GM21576 (cell line): ENCODE data around the gene KRTAP20-3.

Source experiments
- ATAC-seq: cut with Tn5 transposase; IDR thresholded peaks from one replicate; pipeline ENCODE4 v1.9.1; 2021; ENCODE audit warnings: mild to moderate bottlenecking, moderate library complexity; ENCODE audit not compliant: unreplicated experiment

The KRTAP20-3 gene

DNA sequence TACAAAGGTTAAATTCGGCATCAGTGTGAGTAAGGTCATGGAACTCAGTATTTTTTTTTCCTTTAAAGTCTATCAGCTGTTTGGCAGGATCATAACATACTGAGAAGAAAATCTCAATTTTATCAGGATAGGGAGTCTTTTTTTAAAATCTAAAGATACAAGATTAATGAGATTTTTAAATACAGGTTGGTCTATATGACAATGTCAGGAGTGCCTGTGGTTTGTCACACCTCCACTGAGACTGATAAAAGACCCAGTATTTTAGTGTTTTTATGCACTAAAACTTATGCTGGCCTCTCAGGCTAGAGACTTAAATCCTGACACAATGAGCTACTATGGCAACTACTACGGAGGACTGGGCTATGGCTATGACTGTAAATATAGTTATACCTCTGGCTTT lies at the start of gene KRTAP20-3:
Gene KRTAP20-3, plus strand, starts transcription at position 301 of the 400 bp plus-strand sequence.
- no peak for ATAC-seq

DNA sequence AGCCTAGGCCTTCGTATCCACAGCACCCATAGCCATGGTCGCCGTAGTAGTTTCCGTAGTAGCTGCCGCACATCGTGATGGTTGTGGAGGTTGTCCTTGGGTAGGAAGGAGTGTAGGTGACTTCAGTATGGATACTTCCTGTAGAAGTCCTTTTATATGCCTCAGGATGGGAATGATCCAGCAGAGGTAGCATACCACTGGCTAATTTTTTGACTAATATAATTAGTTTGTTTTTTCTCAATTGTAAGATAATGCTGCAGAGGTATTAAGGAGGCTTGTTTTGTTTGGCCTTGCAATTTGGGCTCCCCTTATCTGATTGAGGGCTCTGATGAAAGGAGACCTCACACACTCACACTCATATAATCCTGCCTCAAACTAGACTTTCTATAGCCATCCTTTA lies 43.9 kb upstream of the KRTAP20-3 start, which contains the start of gene KRTAP6-2:
Gene KRTAP6-2, minus strand, starts transcription at position 101 of the 400 bp plus-strand sequence. Its CDS starts 28 bp downstream, at position 73.
- ATAC-seq = no peak

GRCh38 chr21:30600787-30601186 lies 41.9 kb upstream of the KRTAP20-3 start, which contains the start of gene KRTAP22-1:
KRTAP22-1 (plus strand) TSS chr21:30601087.
- ATAC-seq = no peak

- no peak for ATAC-seq
Observed at GRCh38 chr21:30605968-30606367, 36.7 kb upstream of the KRTAP20-3 start.

DNA sequence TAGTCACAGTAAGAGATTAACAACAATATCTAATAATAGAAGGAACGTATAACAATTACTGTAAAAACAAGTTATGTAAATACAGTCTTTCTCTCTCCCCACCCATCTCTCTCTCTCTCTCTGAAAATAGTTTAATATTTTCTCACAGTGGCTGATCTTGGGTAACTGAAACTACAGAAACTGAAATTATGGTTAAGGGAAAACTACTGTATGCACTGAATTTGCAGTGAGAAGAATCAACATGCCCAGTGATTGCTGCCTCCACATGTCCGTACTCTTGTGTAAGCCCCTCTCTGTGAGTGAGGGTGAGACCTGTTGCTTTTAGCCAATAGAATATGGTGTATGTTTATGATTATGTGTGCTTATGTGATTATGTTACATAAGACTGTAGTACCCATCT lies 30.5 kb upstream of the KRTAP20-3 start:
- no peak for ATAC-seq

DNA sequence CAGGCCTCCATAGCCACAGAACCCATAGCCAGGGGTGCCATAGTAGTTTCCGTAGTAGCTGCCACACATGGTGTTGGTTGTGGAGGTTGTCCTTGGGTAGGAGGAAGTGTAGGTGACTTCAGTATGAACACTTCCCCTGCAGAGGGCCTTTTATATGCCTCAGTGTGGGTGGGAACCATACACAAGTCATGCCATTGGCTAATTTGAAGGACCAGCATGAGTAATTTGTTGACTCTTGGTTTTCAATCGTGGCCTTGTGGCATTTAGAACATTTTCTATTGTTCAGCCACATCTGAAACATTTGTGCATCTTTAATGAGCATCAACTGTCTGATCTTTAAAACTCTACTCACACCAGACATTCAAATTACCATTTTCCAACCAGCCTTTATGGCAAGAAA lies 28.8 kb upstream of the KRTAP20-3 start, which contains the start of gene KRTAP6-1:
Gene KRTAP6-1, minus strand, starts transcription at position 95 of the 400 bp plus-strand sequence. Its CDS starts 26 bp downstream, at position 69.
- ATAC-seq = no peak

GRCh38 chr21:30615199-30615598 lies 27.5 kb upstream of the KRTAP20-3 start:
- ATAC-seq = no peak

DNA sequence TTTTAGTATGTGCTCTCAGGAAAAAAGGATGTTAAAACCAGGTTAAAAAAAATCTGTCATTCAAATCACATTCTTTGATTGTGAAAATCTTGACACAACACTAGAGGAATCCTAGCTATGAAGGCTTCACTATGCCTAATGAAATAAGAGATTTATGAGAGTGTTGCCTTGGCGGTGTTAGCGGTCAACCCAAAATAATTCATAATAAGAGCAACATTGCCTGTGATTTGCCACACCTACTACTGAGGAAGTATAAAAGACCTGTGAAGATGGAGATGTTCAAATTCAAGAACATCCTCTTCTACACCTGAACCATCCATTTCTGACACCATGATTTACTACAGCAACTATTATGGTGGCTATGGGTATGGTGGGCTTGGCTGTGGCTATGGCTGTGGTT lies 26.5 kb upstream of the KRTAP20-3 start, which contains the start of gene KRTAP20-1:
Gene KRTAP20-1, plus strand, starts transcription at position 301 of the 400 bp plus-strand sequence. Its CDS starts 30 bp downstream, at position 331.
- ATAC-seq = no peak

GRCh38 chr21:30620080-30620479 lies 22.6 kb upstream of the KRTAP20-3 start:
- ATAC-seq = no peak

DNA sequence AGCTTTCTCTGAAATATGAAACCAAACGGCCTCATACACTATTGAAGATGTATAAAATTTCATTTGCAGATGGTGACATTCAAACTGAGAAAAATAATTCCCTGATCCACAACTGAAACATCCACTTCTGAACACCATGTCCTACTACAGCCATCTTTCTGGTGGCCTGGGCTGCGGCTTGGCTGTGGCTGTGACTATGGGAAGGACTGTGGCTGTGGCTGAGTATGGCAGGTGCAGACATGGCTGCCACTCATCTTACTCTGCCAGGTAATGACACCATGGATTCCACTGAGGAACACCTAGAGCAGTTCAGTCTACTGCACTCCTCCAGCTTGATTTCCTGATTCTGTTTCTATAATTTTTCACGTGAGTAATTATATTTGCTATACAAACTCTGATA lies 22.1 kb upstream of the KRTAP20-3 start, which contains the start of gene KRTAP20-4:
Gene KRTAP20-4, plus strand, starts transcription at position 106 of the 400 bp plus-strand sequence.
- no peak for ATAC-seq

GRCh38 chr21:30623362-30623761 lies 19.3 kb upstream of the KRTAP20-3 start:
- no peak for ATAC-seq

DNA sequence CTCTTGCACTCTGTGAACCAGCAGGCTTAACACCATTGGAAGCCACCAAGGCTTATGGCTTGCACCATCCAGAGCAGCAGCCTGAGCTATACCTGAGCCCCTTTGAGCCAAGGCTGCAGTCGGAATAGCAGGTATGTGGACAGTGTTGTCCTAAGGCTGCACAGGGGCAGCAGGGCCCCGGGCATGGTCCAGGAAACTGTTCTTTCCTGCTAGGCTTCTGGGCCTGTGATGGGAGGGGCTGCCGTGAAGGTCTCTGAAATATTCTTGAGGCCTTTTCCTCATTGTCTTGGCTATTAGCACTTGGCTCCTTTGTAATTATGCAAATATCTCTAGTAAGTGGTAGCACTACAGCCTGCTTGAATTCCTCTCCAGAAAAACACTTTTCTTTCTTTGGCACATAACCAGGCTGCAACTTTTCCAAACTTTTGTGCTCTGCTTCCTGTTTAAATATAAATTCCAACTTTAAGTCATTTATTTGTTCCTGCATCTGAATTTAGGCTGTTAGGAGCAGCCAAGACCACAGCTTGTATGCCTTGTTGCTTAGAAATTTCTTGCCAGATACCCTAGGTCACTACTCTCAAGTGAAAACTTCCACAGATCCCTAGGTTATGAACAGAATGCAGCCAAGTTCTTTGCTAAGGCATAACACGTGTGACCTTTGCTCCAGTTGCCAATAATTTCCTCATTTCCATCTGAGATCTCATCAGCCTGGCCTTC lies 17.1 kb upstream of the KRTAP20-3 start:
- ATAC-seq = no peak

GRCh38 chr21:30628109-30628508 lies 14.6 kb upstream of the KRTAP20-3 start:
- ATAC-seq = no peak

DNA sequence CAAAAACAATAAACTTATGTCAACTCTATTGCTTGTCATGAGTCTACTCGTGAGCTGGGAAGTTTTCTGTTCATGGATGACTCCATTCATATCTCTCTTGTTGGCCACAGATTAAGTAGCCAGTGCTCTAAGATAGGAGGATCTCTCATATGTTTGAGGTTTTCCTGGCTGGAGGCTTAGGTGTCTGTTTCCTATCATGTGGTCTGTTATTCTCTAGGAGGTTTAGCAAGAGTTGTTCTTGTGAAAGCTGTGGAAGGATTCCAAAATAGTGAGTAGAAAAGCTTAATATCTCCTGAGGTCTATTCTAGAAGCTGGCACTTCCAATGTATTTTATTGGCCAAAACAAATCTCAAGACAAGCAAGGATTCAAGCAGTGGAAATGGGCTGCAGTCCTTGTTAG lies 13.5 kb upstream of the KRTAP20-3 start:
- ATAC-seq = no peak

GRCh38 chr21:30634906-30635305 lies 7.8 kb upstream of the KRTAP20-3 start, which contains the start of gene KRTAP20-2:
KRTAP20-2 (plus strand) TSS chr21:30635206; CDS start chr21:30635264, 58 bp downstream.
- ATAC-seq = no peak

- no peak for ATAC-seq
Observed at GRCh38 chr21:30638686-30639085, 4.0 kb upstream of the KRTAP20-3 start.

GRCh38 chr21:30646904-30647414 lies 4.3 kb downstream of the KRTAP20-3 start:
- no peak for ATAC-seq

- ATAC-seq = no peak
Observed at GRCh38 chr21:30652891-30653290, 10.2 kb downstream of the KRTAP20-3 start.

GRCh38 chr21:30668776-30669175 lies 26.1 kb downstream of the KRTAP20-3 start:
- no peak for ATAC-seq

DNA sequence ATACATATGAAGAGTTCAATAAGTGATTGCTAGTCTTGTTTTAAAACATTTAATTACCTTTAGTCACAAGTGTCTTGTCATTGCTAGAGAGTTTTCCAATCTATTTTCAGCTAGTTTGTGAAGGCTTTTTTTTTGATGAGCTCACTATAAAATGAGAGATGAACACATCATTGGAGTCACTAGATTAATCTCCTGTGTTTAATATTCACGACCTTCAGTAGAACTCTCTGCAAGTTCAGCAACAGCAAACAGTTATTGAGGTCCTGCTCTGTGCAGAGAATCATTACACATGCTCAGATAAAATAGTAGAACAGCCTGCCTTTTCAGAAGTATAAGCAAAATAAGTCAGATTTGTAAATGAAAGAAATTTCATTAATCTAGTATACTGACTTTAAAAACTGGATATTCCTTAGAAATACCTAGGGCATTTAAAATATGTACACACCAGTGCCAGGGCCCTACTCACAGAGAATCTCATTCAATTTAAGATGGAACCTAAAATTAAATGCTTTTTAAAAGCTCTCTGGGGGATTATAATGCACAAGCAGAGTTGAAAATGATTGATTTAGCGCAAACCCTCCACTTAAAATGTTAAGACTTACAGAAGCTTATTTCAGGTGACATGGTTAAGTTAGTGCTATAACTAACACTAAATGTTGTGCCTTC lies 30.5 kb downstream of the KRTAP20-3 start:
- ATAC-seq = no peak

DNA sequence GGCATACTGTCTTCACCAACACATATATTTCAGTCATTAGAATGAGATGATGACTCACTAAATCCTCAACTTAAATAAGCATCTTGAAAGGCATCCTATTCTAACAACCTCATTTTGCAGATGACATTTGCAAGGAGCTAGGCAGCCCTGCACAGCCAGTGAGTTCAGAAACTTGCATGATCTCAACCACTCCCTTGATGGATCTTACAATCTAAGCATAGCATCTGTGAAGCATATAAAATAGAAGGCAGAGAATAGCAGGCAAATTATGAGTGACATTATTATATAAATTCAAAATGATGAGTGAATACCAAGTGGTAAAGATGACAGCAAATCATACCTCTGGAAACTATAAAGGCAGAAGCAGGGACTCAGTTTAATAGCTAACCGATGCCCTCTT lies 31.6 kb downstream of the KRTAP20-3 start:
- no peak for ATAC-seq
